GM12865 (cell line): ENCODE measurements around the gene FAM53B.

Experiments used
- DNase-seq: peaks from one replicate; pipeline ENCODE4 v3.0.0; 2010; ENCODE audit warnings: low read depth
- H3K4me3 ChIP-seq: 2 replicates; pipeline ENCODE4 v1.5.1; 2011; ENCODE audit warnings: mild to moderate bottlenecking, low read depth, low read length, control low read depth
- CTCF ChIP-seq: IDR thresholded peaks from 2 replicates; pipeline ENCODE4 v1.5.1; 2011; ENCODE audit warnings: low read length, control low read depth, low read depth, inconsistent platforms; ENCODE audit not compliant: insufficient read depth; ENCODE audit errors: missing control alignments

Gene FAM53B

DNA sequence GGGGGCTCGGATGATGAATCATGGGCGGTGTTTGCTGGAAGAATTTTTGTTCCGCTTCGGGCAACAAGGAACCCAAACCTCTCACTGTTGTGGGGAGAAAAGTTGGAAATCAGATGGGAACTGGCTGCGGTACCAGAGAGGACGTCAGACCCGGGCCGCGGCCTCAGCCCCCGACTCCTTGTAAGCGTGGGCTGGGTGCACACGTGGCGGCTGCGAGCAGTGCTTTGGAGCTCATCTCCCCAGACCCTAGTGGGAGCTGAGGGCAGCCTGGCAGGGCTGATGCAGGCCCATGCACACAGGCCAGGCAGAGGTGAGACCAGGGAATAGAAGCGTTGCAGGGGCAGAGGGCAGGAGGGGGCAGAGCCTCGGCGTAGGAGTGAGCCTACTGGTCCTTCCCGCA, 136.5 kb downstream of the FAM53B start:
- H3K4me3 ChIP-seq = no peak overlapping the region
- no peak for TF ChIP-seq CTCF
- DNase-seq = no peak

- no peak overlapping the region for H3K4me3 ChIP-seq
- no peak for TF ChIP-seq CTCF
- DNase-seq = no peak
These were observed 137.4 kb downstream of the FAM53B start for GRCh38 chr10:124606822-124607221.

- no peak overlapping the region for H3K4me3 ChIP-seq
- DNase-seq = no peak
- TF ChIP-seq CTCF = no peak
These were observed 138.0 kb downstream of the FAM53B start for GRCh38 chr10:124605856-124606812.

- no peak for TF ChIP-seq CTCF
- no peak for DNase-seq
- no peak overlapping the region for H3K4me3 ChIP-seq
These were observed 138.7 kb downstream of the FAM53B start for GRCh38 chr10:124605481-124605855.

DNA sequence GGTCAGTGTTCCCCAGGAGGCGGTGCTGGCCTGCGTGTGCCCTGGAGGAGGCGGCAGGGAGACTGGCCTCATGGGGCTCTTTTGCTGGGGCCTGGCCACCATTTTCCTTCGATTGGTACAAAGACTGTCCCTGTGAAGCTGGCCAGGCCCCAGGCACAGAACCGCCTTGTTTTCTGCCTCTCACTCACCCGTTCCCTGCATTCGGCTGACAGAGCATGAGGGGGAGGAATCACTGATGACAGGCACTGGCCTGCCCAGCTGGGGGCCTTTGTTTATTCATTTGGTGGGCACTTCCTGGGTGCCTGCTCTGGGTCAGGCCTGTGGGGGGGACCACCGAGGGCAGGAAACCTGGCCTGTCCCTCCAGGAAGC, 139.2 kb downstream of the FAM53B start:
- H3K4me3 ChIP-seq = no peak overlapping the region
- no peak for DNase-seq
- no peak for TF ChIP-seq CTCF

- H3K4me3 ChIP-seq = no peak overlapping the region
- no peak for TF ChIP-seq CTCF
- no peak for DNase-seq
These were observed 139.8 kb downstream of the FAM53B start for GRCh38 chr10:124604214-124605000.
